ENCODE measurements around the gene TIMM29.

The TIMM29 gene

DNA sequence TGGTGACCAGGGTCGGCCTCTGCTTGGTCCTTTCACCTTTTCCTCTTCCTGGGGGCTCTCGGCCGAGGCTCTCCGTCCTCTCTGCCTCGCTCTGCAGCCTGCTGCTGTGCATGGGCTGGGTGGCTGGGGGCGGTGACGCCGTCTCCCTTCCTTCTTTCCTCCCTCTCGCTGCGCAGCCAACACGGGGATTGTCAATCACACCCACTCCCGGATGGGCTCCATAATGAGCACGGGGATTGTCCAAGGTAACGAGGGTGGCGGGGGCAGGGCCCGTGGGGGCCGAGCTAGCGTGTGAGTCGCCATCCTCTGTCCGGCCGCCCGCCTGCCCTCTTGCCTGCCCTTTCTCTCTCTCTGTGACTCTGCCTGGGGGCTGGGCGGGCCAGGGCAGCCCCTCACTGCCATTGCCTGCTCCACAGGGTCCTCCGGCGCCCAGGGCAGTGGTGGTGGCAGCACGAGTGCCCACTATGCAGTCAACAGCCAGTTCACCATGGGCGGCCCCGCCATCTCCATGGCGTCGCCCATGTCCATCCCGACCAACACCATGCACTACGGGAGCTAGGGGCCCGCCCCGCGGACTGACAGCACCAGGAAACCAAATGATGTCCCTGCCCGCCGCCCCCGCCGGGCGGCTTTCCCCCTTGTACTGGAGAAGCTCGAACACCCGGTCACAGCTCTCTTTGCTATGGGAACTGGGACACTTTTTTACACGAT is 7.3 kb upstream of the TIMM29 start:
- Histone ChIP-seq H2AFZ (ENCODE audit: low read length) (no peak overlapping the region), H3K9me2 (replicated peaks; ENCODE audit: insufficient read depth, low read length) (no peaks in the 10 kb centered on the region), H3K9ac (ENCODE audit: low read length) (no peak overlapping the region), H3K4me3 (ENCODE audit: low read length) (no peak overlapping the region), H3K27ac (ENCODE audit: low read length) (no peak overlapping the region), H3K79me2 (ENCODE audit: low read length) (no peaks in the 10 kb centered on the region), H3K27me3 (replicated peaks; ENCODE audit: insufficient read depth, low read length) (no peaks in the 10 kb centered on the region), H3K9me3 (replicated peaks; ENCODE audit: insufficient read depth, low read length) (no peaks in the 10 kb centered on the region), H4K20me1 (ENCODE audit: insufficient read depth, low read length) (no peaks in the 10 kb centered on the region), H3K4me1 (ENCODE audit: low read length) (no peaks in the 10 kb centered on the region), H3F3A (ENCODE audit: insufficient read depth, low read length) (no peaks in the 10 kb centered on the region), H3K36me3 (replicated peaks; ENCODE audit: insufficient read depth, low read length) (no peaks in the 10 kb centered on the region), H3K4me2 (ENCODE audit: low read depth, low read length) (no peak overlapping the region)
- no peak for DNase-seq
- TF ChIP-seq EZH2phosphoT487 (IDR thresholded peaks at IDR 0.05; ENCODE audit: low read length) (no peak), EZH2 (optimal IDR thresholded peaks at IDR 0.05; ENCODE audit: low read depth, low read length) (no peak)
- TF ChIP-seq, protein P1, sequence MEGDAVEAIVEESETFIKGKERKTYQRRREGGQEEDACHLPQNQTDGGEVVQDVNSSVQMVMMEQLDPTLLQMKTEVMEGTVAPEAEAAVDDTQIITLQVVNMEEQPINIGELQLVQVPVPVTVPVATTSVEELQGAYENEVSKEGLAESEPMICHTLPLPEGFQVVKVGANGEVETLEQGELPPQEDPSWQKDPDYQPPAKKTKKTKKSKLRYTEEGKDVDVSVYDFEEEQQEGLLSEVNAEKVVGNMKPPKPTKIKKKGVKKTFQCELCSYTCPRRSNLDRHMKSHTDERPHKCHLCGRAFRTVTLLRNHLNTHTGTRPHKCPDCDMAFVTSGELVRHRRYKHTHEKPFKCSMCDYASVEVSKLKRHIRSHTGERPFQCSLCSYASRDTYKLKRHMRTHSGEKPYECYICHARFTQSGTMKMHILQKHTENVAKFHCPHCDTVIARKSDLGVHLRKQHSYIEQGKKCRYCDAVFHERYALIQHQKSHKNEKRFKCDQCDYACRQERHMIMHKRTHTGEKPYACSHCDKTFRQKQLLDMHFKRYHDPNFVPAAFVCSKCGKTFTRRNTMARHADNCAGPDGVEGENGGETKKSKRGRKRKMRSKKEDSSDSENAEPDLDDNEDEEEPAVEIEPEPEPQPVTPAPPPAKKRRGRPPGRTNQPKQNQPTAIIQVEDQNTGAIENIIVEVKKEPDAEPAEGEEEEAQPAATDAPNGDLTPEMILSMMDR (IDR thresholded peaks at IDR 0.05; ENCODE audit: low read length), result no peak

- Histone ChIP-seq H3K27me3 (replicated peaks; ENCODE audit: insufficient read depth, low read length) (no peaks in the 10 kb centered on the region), H2AFZ (ENCODE audit: low read length) (no peak overlapping the region), H3K79me2 (ENCODE audit: low read length) (peaks cover under 1% of the 10 kb centered on the region; the same call in 1 of the 2 replicates), H3F3A (ENCODE audit: insufficient read depth, low read length) (no peaks in the 10 kb centered on the region), H3K4me3 (ENCODE audit: low read length) (no peak overlapping the region), H3K27ac (ENCODE audit: low read length) (no peak overlapping the region), H3K4me1 (ENCODE audit: low read length) (peaks cover under 1% of the 10 kb centered on the region; the same call in 1 of the 2 replicates), H3K9ac (ENCODE audit: low read length) (no peak overlapping the region), H3K4me2 (ENCODE audit: low read depth, low read length) (no peak overlapping the region), H3K9me2 (replicated peaks; ENCODE audit: insufficient read depth, low read length) (no peaks in the 10 kb centered on the region), H3K36me3 (replicated peaks; ENCODE audit: insufficient read depth, low read length) (no peaks in the 10 kb centered on the region), H4K20me1 (ENCODE audit: insufficient read depth, low read length) (no peaks in the 10 kb centered on the region), H3K9me3 (replicated peaks; ENCODE audit: insufficient read depth, low read length) (no peaks in the 10 kb centered on the region)
- DNase-seq, result no peak
- TF ChIP-seq, protein P1 (IDR thresholded peaks at IDR 0.05; ENCODE audit: low read length), result no peak
- TF ChIP-seq EZH2phosphoT487 (IDR thresholded peaks at IDR 0.05; ENCODE audit: low read length), result no peak
Observed at GRCh38 chr19:10921910-10922637, 6.5 kb upstream of the TIMM29 start.

DNA sequence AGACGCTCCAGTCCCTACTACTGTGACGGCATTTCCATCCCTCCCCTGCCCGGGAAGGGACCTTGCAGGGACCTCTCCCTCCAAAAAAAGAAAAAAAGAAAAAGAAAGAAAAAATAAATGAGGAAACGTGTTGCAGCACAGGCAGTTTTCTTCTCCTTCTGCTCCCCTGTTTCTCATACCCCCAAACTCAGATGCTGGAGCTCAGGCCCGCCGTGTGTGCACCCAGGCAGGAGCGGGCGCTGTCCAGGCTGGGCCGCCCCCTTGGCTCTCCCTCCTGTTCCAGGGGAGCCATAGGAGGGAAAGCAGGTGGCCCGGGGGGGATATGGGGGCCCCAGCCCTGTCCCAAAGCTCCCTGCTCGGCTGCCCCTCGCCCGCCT is 6.0 kb upstream of the TIMM29 start:
- Histone ChIP-seq H3K4me2 (ENCODE audit: low read depth, low read length) (no peak overlapping the region), H3K27me3 (replicated peaks; ENCODE audit: insufficient read depth, low read length) (no peaks in the 10 kb centered on the region), H3K36me3 (replicated peaks; ENCODE audit: insufficient read depth, low read length) (no peaks in the 10 kb centered on the region), H2AFZ (ENCODE audit: low read length) (no peak overlapping the region), H3K27ac (ENCODE audit: low read length) (no peak overlapping the region), H3F3A (ENCODE audit: insufficient read depth, low read length) (no peaks in the 10 kb centered on the region), H3K79me2 (ENCODE audit: low read length) (peaks cover 6% of the 10 kb centered on the region), H3K9me3 (replicated peaks; ENCODE audit: insufficient read depth, low read length) (no peaks in the 10 kb centered on the region), H3K4me3 (ENCODE audit: low read length) (no peak overlapping the region), H3K9ac (ENCODE audit: low read length) (no peak overlapping the region), H3K9me2 (replicated peaks; ENCODE audit: insufficient read depth, low read length) (no peaks in the 10 kb centered on the region), H3K4me1 (ENCODE audit: low read length) (peaks cover 6% of the 10 kb centered on the region; the same call in 1 of the 2 replicates), H4K20me1 (ENCODE audit: insufficient read depth, low read length) (no peaks in the 10 kb centered on the region)
- TF ChIP-seq EZH2phosphoT487 (IDR thresholded peaks at IDR 0.05; ENCODE audit: low read length) (no peak), EZH2 (optimal IDR thresholded peaks at IDR 0.05; ENCODE audit: low read depth, low read length) (no peak)
- TF ChIP-seq, protein P1 (IDR thresholded peaks at IDR 0.05; ENCODE audit: low read length), result no peak
- no peak for DNase-seq
